ENCODE results near the gene MPHOSPH9. TPM values are rescaled to one million over a fixed set of nuclear protein-coding genes. Genes with fewer than 3 reads are reported as not detected.

Gene MPHOSPH9
- total RNA-seq, 1 donor from 2014 or later, result 302 TPM

DNA sequence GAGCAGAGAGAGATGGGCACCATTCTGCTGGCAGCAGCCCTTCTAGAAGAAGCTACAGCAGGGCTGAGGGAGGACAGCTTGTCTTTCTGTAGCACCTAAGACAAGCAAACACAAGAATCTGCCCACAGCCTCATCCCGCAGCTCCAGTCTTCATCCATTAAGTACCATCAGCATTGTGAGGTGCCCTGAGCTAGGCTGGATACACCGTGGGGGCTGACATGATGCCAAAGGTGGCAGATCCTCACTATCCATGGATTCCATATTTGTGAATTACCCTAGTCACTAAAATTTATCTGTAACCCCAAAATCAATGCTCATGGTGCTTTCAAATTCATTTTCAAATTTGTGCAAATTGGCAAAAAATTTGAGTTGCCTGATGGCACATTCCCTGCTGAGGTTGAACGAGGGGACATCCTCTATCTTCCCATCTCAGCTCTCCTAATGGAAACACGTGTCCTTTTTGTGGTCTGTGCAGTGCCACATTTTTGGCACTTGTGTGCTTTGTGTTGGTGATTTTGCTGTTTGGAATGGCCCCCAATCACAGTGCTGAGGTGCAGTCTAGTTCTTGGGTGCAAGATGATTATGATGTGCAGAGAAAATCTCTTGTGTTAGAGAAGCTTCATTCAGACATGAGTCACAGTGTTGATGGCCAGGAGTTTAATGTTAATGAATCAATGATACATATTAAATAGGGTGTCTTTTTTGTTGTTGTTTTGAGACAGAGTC lies 89.0 kb downstream of the MPHOSPH9 start:
- H3K9ac ChIP-seq, result no peak overlapping the region
- H3K4me3 ChIP-seq, result no peak overlapping the region
- Mint-ChIP-seq H3K9me3 (no peaks in the 10 kb centered on the region), H3K36me3 (peaks cover 7% of the 10 kb centered on the region), H3K4me3 (no peak overlapping the region), H3K27ac (no peak overlapping the region), H3K4me1 (peaks cover 47% of the 10 kb centered on the region), H3K27me3 (ENCODE audit: insufficient read depth, low read depth) (peaks cover 10% of the 10 kb centered on the region)
- H3K36me3 ChIP-seq, result no peaks in the 10 kb centered on the region
- TF ChIP-seq EZH2phosphoT487 (IDR thresholded peaks at IDR 0.05), result no peak
- TF ChIP-seq CTCF (IDR thresholded peaks at IDR 0.05), result no peak
- no peak for TF ChIP-seq EZH2 (IDR thresholded peaks at IDR 0.05)
- H4K20me1 ChIP-seq (ENCODE audit: low read depth), result peaks cover 4% of the 10 kb centered on the region
- H3K4me1 ChIP-seq, result peaks cover 24% of the 10 kb centered on the region
- no peak overlapping the region for H3K27ac ChIP-seq
- peaks cover 12% of the 10 kb centered on the region for H3F3A ChIP-seq (ENCODE audit: low read depth)
- no peaks in the 10 kb centered on the region for H3K9me3 ChIP-seq (ENCODE audit: low read depth)
- no peak overlapping the region for H2AFZ ChIP-seq (replicated peaks)
- peaks cover 19% of the 10 kb centered on the region for H3K27me3 ChIP-seq
- no peak overlapping the region for H3K4me2 ChIP-seq
- no peak for DNase-seq (ENCODE audit: low spot score)
- no peaks in the 10 kb centered on the region for H3K79me2 ChIP-seq (ENCODE audit: low read depth)

GRCh38 chr12:123142921-123143735 lies 89.8 kb downstream of the MPHOSPH9 start:
- TF ChIP-seq EZH2 (IDR thresholded peaks at IDR 0.05) (no peak), CTCF (IDR thresholded peaks at IDR 0.05) (no peak), EZH2phosphoT487 (IDR thresholded peaks at IDR 0.05) (no peak)
- Histone ChIP-seq H3K9me3 (ENCODE audit: low read depth) (no peaks in the 10 kb centered on the region), H3F3A (ENCODE audit: low read depth) (peaks cover 12% of the 10 kb centered on the region), H3K4me3 (no peak overlapping the region), H4K20me1 (ENCODE audit: low read depth) (peaks cover 4% of the 10 kb centered on the region), H3K27ac (no peak overlapping the region), H3K4me1 (peaks cover 24% of the 10 kb centered on the region), H3K4me2 (no peak overlapping the region), H3K36me3 (no peaks in the 10 kb centered on the region), H2AFZ (replicated peaks) (no peak overlapping the region), H3K27me3 (peaks cover 11% of the 10 kb centered on the region), H3K9ac (no peak overlapping the region), H3K79me2 (ENCODE audit: low read depth) (no peaks in the 10 kb centered on the region)
- peak; percentile 18 for DNase-seq (ENCODE audit: low spot score)
- Mint-ChIP-seq H3K27me3 (ENCODE audit: insufficient read depth, low read depth) (peaks cover 6% of the 10 kb centered on the region), H3K9me3 (no peaks in the 10 kb centered on the region), H3K4me1 (peaks cover 40% of the 10 kb centered on the region), H3K4me3 (no peak overlapping the region), H3K27ac (no peak overlapping the region), H3K36me3 (peaks cover under 1% of the 10 kb centered on the region)

GRCh38 chr12:123142518-123142840 lies 90.5 kb downstream of the MPHOSPH9 start:
- no peak overlapping the region for H3K27ac ChIP-seq
- H3K27me3 ChIP-seq, result peaks cover 5% of the 10 kb centered on the region
- no peaks in the 10 kb centered on the region for H3K9me3 ChIP-seq (ENCODE audit: low read depth)
- Mint-ChIP-seq H3K27me3 (ENCODE audit: insufficient read depth, low read depth) (peaks cover 6% of the 10 kb centered on the region), H3K4me3 (no peak overlapping the region), H3K36me3 (no peaks in the 10 kb centered on the region), H3K27ac (no peak overlapping the region), H3K4me1 (peaks cover 40% of the 10 kb centered on the region), H3K9me3 (no peaks in the 10 kb centered on the region)
- H3K4me2 ChIP-seq, result no peak overlapping the region
- H3K79me2 ChIP-seq (ENCODE audit: low read depth), result no peaks in the 10 kb centered on the region
- H3K36me3 ChIP-seq, result no peaks in the 10 kb centered on the region
- H3K4me3 ChIP-seq, result no peak overlapping the region
- TF ChIP-seq EZH2 (IDR thresholded peaks at IDR 0.05) (no peak), CTCF (IDR thresholded peaks at IDR 0.05) (no peak), EZH2phosphoT487 (IDR thresholded peaks at IDR 0.05) (no peak)
- peaks cover 4% of the 10 kb centered on the region for H4K20me1 ChIP-seq (ENCODE audit: low read depth)
- H2AFZ ChIP-seq (replicated peaks), result no peak overlapping the region
- no peak for DNase-seq (ENCODE audit: low spot score)
- H3K9ac ChIP-seq, result no peak overlapping the region
- H3F3A ChIP-seq (ENCODE audit: low read depth), result peaks cover 12% of the 10 kb centered on the region
- H3K4me1 ChIP-seq, result peaks cover 24% of the 10 kb centered on the region

Data from neural progenitor cell (in vitro differentiated cells).